Colonic mucosa (tissue), 4 donors: ENCODE measurements around the gene CSF2. TPM values are rescaled to one million over a fixed set of nuclear protein-coding genes. Genes with fewer than 3 reads are reported as not detected.

Source experiments
- DNase-seq: peaks from one replicate; pipeline ENCODE4 v3.0.0-alpha.2; 2020
- H3K27ac ChIP-seq: fragments of 200-600 bp; one replicate; pipeline ENCODE4 v1.8.0; 2021
- H3K27me3 ChIP-seq: fragments of 200-600 bp; one replicate; pipeline ENCODE4 v1.8.0; 2021
- H3K36me3 ChIP-seq: fragments of 200-600 bp; one replicate; pipeline ENCODE4 v1.8.0; 2021
- H3K4me1 ChIP-seq: fragments of 200-600 bp; one replicate; pipeline ENCODE4 v1.8.0; 2021; ENCODE audit warnings: mild to moderate bottlenecking
- H3K4me3 ChIP-seq: fragments of 200-600 bp; one replicate; pipeline ENCODE4 v1.8.0; 2021
- H3K9ac ChIP-seq, 2 donors: one replicate each; pipeline ENCODE4 v1.7.0; 2013; ENCODE audit warnings: control low read depth in 2 of 2, low read depth in 2 of 2, low read length in 2 of 2
- H3K9me3 ChIP-seq: fragments of 200-600 bp; one replicate; pipeline ENCODE4 v1.8.0; 2021
- intact Hi-C: fragments of 100-400 bp; cut with DNase I; formaldehyde crosslinking; loops from one replicate; pipeline ENCODE4 v1.14.1; 2022
- total RNA-seq, 2 donors: library from RNA; stranded (reverse); fragmentation: NEBNext Ultra II Directional in 1 of 2; extraction: Animal tissue kit (Norgen Biotek cat#: 25700) in 1 of 2; gene quantifications; one replicate each; pipeline ENCODE4 v1.2.1, GENCODE V29; 2021
- TF ChIP-seq, protein P1 (sequence below): fragments of 200-600 bp; IDR thresholded peaks from one replicate; pipeline ENCODE4 v1.8.0; 2022; ENCODE audit warnings: antibody characterized with exemption, mild to moderate bottlenecking
- donor health status: healthy.
- donor health status: DM: no; HTN: no; CAD: no.
- donor health status: DM: no; HTN: no; CAD: no.

CSF2 gene
- total RNA-seq, 2 donors from 2014 or later = 0.67 TPM; not detected in 1

GRCh38 chr5:132067941-132068808, 5.4 kb upstream of the CSF2 start:
- intact Hi-C loops = no loop called here
- Histone ChIP-seq H3K36me3 (no peaks in the 10 kb centered on the region), H3K4me3 (no peak overlapping the region), H3K4me1 (no peaks in the 10 kb centered on the region), H3K27ac (no peak overlapping the region), H3K9ac (no peak overlapping the region), H3K9me3 (no peaks in the 10 kb centered on the region), H3K27me3 (no peaks in the 10 kb centered on the region)
- TF ChIP-seq, protein P1, sequence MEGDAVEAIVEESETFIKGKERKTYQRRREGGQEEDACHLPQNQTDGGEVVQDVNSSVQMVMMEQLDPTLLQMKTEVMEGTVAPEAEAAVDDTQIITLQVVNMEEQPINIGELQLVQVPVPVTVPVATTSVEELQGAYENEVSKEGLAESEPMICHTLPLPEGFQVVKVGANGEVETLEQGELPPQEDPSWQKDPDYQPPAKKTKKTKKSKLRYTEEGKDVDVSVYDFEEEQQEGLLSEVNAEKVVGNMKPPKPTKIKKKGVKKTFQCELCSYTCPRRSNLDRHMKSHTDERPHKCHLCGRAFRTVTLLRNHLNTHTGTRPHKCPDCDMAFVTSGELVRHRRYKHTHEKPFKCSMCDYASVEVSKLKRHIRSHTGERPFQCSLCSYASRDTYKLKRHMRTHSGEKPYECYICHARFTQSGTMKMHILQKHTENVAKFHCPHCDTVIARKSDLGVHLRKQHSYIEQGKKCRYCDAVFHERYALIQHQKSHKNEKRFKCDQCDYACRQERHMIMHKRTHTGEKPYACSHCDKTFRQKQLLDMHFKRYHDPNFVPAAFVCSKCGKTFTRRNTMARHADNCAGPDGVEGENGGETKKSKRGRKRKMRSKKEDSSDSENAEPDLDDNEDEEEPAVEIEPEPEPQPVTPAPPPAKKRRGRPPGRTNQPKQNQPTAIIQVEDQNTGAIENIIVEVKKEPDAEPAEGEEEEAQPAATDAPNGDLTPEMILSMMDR = no peak
- no peak for DNase-seq

DNA sequence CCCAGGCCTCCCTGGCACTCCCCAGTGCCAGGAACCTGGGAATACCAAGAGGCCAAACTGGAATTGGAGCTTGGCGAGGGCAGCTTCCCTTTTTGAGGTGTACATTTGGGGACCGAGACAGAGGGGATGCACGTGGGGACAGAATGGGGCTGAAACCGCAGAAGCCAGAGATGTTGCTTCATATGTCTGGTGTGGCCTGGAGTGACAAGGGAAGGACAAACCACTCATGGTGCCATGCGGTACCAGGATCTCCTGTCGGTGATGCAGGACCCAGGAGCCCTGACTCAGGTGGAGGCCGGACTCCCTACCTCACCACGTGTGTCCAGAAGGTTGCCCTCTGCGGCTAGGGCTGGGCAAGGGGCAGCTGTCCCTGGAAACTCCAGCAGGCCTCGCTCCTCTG, 4.0 kb upstream of the CSF2 start:
- Histone ChIP-seq H3K9me3 (no peaks in the 10 kb centered on the region), H3K27me3 (no peaks in the 10 kb centered on the region), H3K4me1 (no peaks in the 10 kb centered on the region), H3K36me3 (no peaks in the 10 kb centered on the region), H3K9ac (no peak overlapping the region), H3K27ac (no peak overlapping the region), H3K4me3 (no peak overlapping the region)
- TF ChIP-seq, protein P1 = no peak
- intact Hi-C loops = no loop called here
- no peak for DNase-seq

DNA sequence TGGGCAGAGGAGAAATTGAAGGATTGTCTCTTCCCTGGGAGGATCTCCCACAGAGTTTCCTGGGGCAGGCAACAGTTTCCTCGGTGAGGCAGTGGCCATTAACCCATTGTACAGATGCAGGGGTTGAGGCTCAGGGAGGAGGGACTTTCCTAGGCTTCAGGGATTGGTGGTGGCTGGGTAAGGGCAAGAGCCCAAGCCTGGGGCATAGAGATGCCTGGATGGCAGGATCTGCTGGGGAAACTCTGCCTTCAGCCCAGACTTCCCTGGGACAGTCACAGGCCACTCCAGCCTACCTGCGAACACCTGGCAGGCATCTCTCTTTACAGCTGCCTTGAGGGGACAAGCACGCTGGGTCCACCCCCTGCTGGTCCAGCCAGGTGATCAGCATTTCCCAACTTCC, 3.6 kb upstream of the CSF2 start:
- DNase-seq = no peak
- no peaks in the 10 kb centered on the region for H3K9me3 ChIP-seq
- H3K27me3 ChIP-seq = no peaks in the 10 kb centered on the region
- TF ChIP-seq, protein P1 = no peak
- no peak overlapping the region for H3K9ac ChIP-seq
- H3K4me1 ChIP-seq = no peaks in the 10 kb centered on the region
- no peak overlapping the region for H3K27ac ChIP-seq
- intact Hi-C loops = no loop called here
- H3K36me3 ChIP-seq = no peaks in the 10 kb centered on the region
- H3K4me3 ChIP-seq = no peak overlapping the region

GRCh38 chr5:132070460-132071337, 2.9 kb upstream of the CSF2 start:
- no peak for DNase-seq
- H3K27me3 ChIP-seq = no peaks in the 10 kb centered on the region
- TF ChIP-seq, protein P1 = no peak
- H3K9ac ChIP-seq = no peak overlapping the region
- H3K4me1 ChIP-seq = no peaks in the 10 kb centered on the region
- H3K9me3 ChIP-seq = no peaks in the 10 kb centered on the region
- intact Hi-C loops = no loop called here
- H3K36me3 ChIP-seq = no peaks in the 10 kb centered on the region
- no peak overlapping the region for H3K4me3 ChIP-seq
- no peak overlapping the region for H3K27ac ChIP-seq

GRCh38 chr5:132071338-132071707, 2.3 kb upstream of the CSF2 start:
- Histone ChIP-seq H3K27me3 (no peaks in the 10 kb centered on the region), H3K9me3 (no peaks in the 10 kb centered on the region), H3K36me3 (no peaks in the 10 kb centered on the region), H3K4me3 (no peak overlapping the region), H3K4me1 (no peaks in the 10 kb centered on the region), H3K9ac (no peak overlapping the region), H3K27ac (no peak overlapping the region)
- no peak for DNase-seq
- TF ChIP-seq, protein P1 = no peak
- intact Hi-C loops = no loop called here
